OCI-LY7 (cell line): ENCODE results near the gene IFITM2. TPM values are rescaled to one million over a fixed set of nuclear protein-coding genes. Genes with fewer than 3 reads are reported as not detected.
A peak's percentile ranks its signal among the peaks of the same experiment; 100 is the strongest.
"Not testable (repeated sequence)": the region's sequence is repeated elsewhere in the genome, so short reads cannot be mapped to it uniquely, and the experiment has no call there.

Experiments
- Bru-seq: library from RNA; stranded (reverse); fragments of 400-500 nt; gene quantifications from one replicate; lab custom pipeline; 2021; lab: Mats Ljungman, UMichigan
- BruChase-seq, 2 experiments: library from RNA; stranded (reverse); fragments of 400-500 nt; gene quantifications; one replicate each; lab custom pipeline; 2021; lab: Mats Ljungman, UMichigan
- BruUV-seq: library from RNA; stranded (reverse); fragments of 400-500 nt; replicated peaks from 2 replicates; lab custom pipeline; 2021; lab: Mats Ljungman, UMichigan
- CTCF ChIA-PET: fragments of 300-600 bp; sonication (Branson Sonifier 250); formaldehyde crosslinking; loops from one replicate; lab custom pipeline; 2022; ENCODE audit warnings: antibody characterized with exemption; ENCODE audit not compliant: unreplicated experiment; lab: Charles Lee
- POLR2A ChIA-PET: fragments of 300-600 bp; sonication (Branson Sonifier 250); formaldehyde crosslinking; loops from one replicate; lab custom pipeline; 2022; ENCODE audit warnings: antibody characterized with exemption; lab: Charles Lee
- DNase-seq: peaks from one replicate; pipeline ENCODE4 v3.0.0-alpha.2; 2015; ENCODE audit warnings: low spot score
- H2AFZ ChIP-seq: fragments of 200-600 bp; sonication (generic), shearing (Covaris generic); 2 replicates; pipeline ENCODE4 v1.6.1; 2014; ENCODE audit warnings: mild to moderate bottlenecking, antibody characterized with exemption, low read length, moderate library complexity
- H3K27ac ChIP-seq: fragments of 200-600 bp; sonication (generic); 2 replicates; pipeline ENCODE4 v1.5.1; 2014; ENCODE audit warnings: mixed run types, low read depth, mild to moderate bottlenecking, moderate library complexity, low read length, inconsistent platforms; ENCODE audit not compliant: poor library complexity, severe bottlenecking
- H3K36me3 ChIP-seq: fragments of 200-600 bp; sonication (generic); 2 replicates; pipeline ENCODE4 v1.6.1; 2014; ENCODE audit warnings: mild to moderate bottlenecking, antibody characterized with exemption, low read length, moderate library complexity, mixed read lengths; ENCODE audit not compliant: insufficient read depth
- H3K4me1 ChIP-seq: fragments of 200-600 bp; sonication (generic); 2 replicates; pipeline ENCODE4 v1.5.1; 2014; ENCODE audit warnings: mild to moderate bottlenecking, low read length; ENCODE audit not compliant: insufficient read depth, poor library complexity, severe bottlenecking
- H3K4me2 ChIP-seq: fragments of 200-600 bp; sonication (generic); 2 replicates; pipeline ENCODE4 v1.6.1; 2014; ENCODE audit warnings: mild to moderate bottlenecking, low read length
- H3K4me3 ChIP-seq: fragments of 200-600 bp; sonication (generic); 2 replicates; pipeline ENCODE4 v1.5.1; 2014; ENCODE audit warnings: mild to moderate bottlenecking, low read depth, low read length; ENCODE audit not compliant: poor library complexity, severe bottlenecking
- H3K79me2 ChIP-seq: fragments of 200-600 bp; sonication (generic); 2 replicates; pipeline ENCODE4 v1.6.1; 2016; ENCODE audit warnings: low read depth, mild to moderate bottlenecking, low read length, moderate library complexity, mixed read lengths; ENCODE audit not compliant: insufficient read depth
- H3K9me2 ChIP-seq: fragments of 200-600 bp; sonication (generic); 2 replicates; pipeline ENCODE4 v1.6.1; 2016; ENCODE audit warnings: mild to moderate bottlenecking, low read length, mixed read lengths; ENCODE audit not compliant: insufficient read depth
- H3K9me3 ChIP-seq: fragments of 200-600 bp; sonication (generic); 2 replicates; pipeline ENCODE4 v1.6.1; 2014; ENCODE audit warnings: mild to moderate bottlenecking, mixed run types, low read length, mixed read lengths
- H4K20me1 ChIP-seq: fragments of 200-600 bp; sonication (generic); 2 replicates; pipeline ENCODE4 v1.6.1; 2014; ENCODE audit warnings: mild to moderate bottlenecking, antibody characterized with exemption, low read length, moderate library complexity, mixed read lengths; ENCODE audit not compliant: insufficient read depth
- CTCF ChIP-seq: fragments of 200-600 bp; sonication (generic); conservative IDR thresholded peaks from 2 replicates; pipeline ENCODE4 v1.5.1; 2014; ENCODE audit warnings: mild to moderate bottlenecking, antibody characterized with exemption, low read length, moderate library complexity, mixed read lengths
- EZH2phosphoT487 ChIP-seq: fragments of 200-600 bp; sonication (generic); IDR thresholded peaks from 2 replicates; pipeline ENCODE4 v1.6.1; 2018; ENCODE audit warnings: low read depth, borderline replicate concordance, mild to moderate bottlenecking, mixed run types, antibody characterized with exemption, low read length, moderate library complexity, mixed read lengths
- intact Hi-C: fragments of 100-400 bp; cut with micrococcal nuclease; formaldehyde crosslinking; loops from one replicate; pipeline ENCODE4 v1.10.0; 2022; ENCODE audit not compliant: unreplicated experiment
- long read RNA-seq: library from polyadenylated mRNA; stranded (forward); transcript quantifications from one replicate; pipeline ENCODE4 v2.0.0, GENCODE V29; 2022
- total RNA-seq, 2 experiments: library from RNA; depleted of rRNA in 1 of 2; stranded (reverse); fragments of >200 nt in 1 of 2; shearing (Covaris generic) in 1 of 2; gene quantifications; 2 replicates each; pipeline ENCODE4 v1.2.3, GENCODE V29; 2014 to 2022

The IFITM2 gene
- total RNA-seq (2014; rRNA removed; shearing (Covaris generic)): 9.5 and 22.1 TPM in 2 replicates
- total RNA-seq (2022): 110 and 117 TPM in 2 replicates
- percentile 53 among the genes with signal in this experiment for Bru-seq, nascent RNA
- BruChase-seq, experiment 1, labeled RNA remaining after a 6-hour chase: percentile 67 among the genes with signal in this experiment
- percentile 50 among the genes with signal in this experiment for BruChase-seq, experiment 2, labeled RNA remaining after a 2-hour chase
- long read RNA-seq, transcript IFITM2-206 (2 exons, 892 nt): major isoform, 63 of 70 reads
- long read RNA-seq, partial matches to known transcripts: 6 of 70 reads
- long read RNA-seq, other reads (novel, unspliced or antisense): 1 of 70 reads

DNA sequence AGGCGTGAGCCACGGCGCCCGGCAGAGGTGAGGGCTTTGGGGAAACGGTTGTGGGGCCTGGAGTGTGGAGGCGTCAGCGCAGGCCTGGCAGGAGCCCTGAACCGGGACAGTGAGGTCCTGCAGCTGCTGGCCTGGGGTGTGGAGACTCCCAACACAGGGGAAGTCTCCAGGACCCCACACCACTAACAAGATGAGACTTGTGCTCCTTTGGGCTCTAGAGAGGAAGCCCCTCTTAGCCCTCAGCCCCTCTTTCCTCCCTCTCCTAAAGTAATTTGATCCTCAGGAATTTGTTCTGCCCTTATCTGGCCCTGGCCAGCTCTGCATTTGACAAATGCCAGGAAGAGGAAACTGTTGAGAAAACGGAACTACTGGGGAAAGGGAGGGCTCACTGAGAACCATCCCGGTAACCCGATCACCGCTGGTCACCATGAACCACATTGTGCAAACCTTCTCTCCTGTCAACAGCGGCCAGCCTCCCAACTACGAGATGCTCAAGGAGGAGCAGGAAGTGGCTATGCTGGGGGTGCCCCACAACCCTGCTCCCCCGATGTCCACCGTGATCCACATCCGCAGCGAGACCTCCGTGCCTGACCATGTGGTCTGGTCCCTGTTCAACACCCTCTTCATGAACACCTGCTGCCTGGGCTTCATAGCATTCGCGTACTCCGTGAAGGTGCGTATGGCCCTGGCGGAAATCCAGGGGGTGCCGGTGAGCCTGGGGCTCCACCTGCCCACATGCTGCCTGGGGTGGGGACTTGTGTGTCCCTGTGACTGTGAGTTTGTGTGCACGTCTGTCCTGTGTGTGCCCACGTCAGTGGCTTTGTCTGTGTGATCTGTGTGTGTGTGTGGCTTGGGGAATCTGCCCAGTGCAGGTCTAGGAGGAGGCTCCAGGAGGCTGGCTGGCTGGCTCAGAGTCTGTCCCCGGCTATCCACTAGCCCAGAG, at the start of gene IFITM2:
Gene IFITM2, plus strand, starts transcription at position 51 of the 943 bp plus-strand sequence. Its CDS starts 377 bp downstream, at position 428.
- POLR2A ChIA-PET: interaction anchor here (0.6 kb wide), 1 partner anchor 9 kb away, joined by 3 read pairs; no protein-coding TSS in a partner anchor
- BruUV-seq: TSS peak; percentile 96
- intact Hi-C loops: loop anchor here (10.0 kb wide), 1 partner anchor 53 kb away; no protein-coding TSS in a partner anchor
- Histone ChIP-seq H3K4me1 (peaks cover 44% of the 10 kb centered on the region), H3K4me2 (peak within 1 kb of the TSS; percentile 48; the same call in 1 of the 2 replicates), H3K4me3 (peak within 1 kb of the TSS; percentile 39), H2AFZ (peak within 1 kb of the TSS; percentile 63; the same call in 1 of the 2 replicates)
- H4K20me1 ChIP-seq, H3K36me3 ChIP-seq, H3K27ac ChIP-seq, CTCF ChIA-PET, H3K9me2 ChIP-seq, H3K9me3 ChIP-seq, H3K79me2 ChIP-seq, DNase-seq: not testable (repeated sequence)

GRCh38 chr11:259413-259812, 48.2 kb upstream of the IFITM2 start:
- POLR2A ChIA-PET: interaction anchor here (0.7 kb wide), 1 partner anchor 16 kb away, joined by 3 read pairs; no protein-coding TSS in a partner anchor
- no TSS peak for BruUV-seq
- CTCF ChIA-PET: no interaction called here

More at GRCh38 chr11:259413-259812, 48.2 kb upstream of the IFITM2 start:
- Histone ChIP-seq H3K9me2 (no peaks in the 10 kb centered on the region), H3K9me3 (no peaks in the 10 kb centered on the region), H3K4me2 (no peak overlapping the region), H4K20me1 (no peaks in the 10 kb centered on the region), H3K4me3 (no peak overlapping the region), H3K27ac (no peak overlapping the region), H3K4me1 (peaks cover 35% of the 10 kb centered on the region), H3K36me3 (no peaks in the 10 kb centered on the region), H2AFZ (no peak overlapping the region), H3K79me2 (no peaks in the 10 kb centered on the region)
- TF ChIP-seq EZH2phosphoT487 (no peak), CTCF (no peak)
- intact Hi-C loops: loop anchor here (10.0 kb wide), 1 partner anchor 45 kb away; the partner anchor contains the start of gene IFITM2
- no peak for DNase-seq
